Stimulated activated CD8-positive, alpha-beta memory T cell treated with anti-CD3 and anti-CD28 coated beads, Interleukin-2, amount 100 ng/mL, for 48 hours (primary cell): ENCODE measurements around the gene YDJC.

ENCODE experiments used
- DNase-seq, 2 donors: peaks; one replicate each; pipeline ENCODE4 v3.0.0-alpha.2; 2020; ENCODE audit warnings: low read depth in 2 of 2

Gene YDJC

DNA sequence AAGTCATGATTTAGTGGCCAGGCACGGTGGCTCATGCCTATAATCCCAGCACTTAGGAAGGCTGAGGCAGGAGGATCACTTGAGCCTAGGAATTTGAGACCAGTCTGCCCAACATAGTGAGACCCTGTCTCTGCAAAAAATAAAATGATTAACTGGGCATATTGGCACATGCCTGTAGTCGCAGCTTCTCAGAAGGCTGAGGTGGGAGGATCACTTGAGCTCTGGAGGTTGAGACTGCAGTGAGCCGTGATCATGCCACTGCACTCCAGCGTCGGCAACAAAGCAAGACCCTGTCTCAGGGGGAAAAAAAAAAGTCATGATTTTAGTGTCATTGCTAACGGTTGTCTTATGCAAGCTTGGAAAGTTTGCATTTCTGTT, 50.4 kb downstream of the YDJC start:
- DNase-seq: no peak
